Astrocyte (in vitro differentiated cells and primary cell): ENCODE results near the gene ZSCAN12.

Experiments used
- EZH2 ChIP-seq: IDR thresholded peaks from 2 replicates; pipeline ENCODE4 v1.6.1; 2012; ENCODE audit warnings: mild to moderate bottlenecking, low read length, inconsistent platforms; ENCODE audit not compliant: insufficient read depth
- TF ChIP-seq, protein P1 (sequence below): IDR thresholded peaks from 2 replicates; pipeline ENCODE4 v1.5.1; 2011; ENCODE audit warnings: low read depth, mild to moderate bottlenecking, inconsistent platforms, low read length, moderate library complexity; ENCODE audit not compliant: insufficient read depth

DNA sequence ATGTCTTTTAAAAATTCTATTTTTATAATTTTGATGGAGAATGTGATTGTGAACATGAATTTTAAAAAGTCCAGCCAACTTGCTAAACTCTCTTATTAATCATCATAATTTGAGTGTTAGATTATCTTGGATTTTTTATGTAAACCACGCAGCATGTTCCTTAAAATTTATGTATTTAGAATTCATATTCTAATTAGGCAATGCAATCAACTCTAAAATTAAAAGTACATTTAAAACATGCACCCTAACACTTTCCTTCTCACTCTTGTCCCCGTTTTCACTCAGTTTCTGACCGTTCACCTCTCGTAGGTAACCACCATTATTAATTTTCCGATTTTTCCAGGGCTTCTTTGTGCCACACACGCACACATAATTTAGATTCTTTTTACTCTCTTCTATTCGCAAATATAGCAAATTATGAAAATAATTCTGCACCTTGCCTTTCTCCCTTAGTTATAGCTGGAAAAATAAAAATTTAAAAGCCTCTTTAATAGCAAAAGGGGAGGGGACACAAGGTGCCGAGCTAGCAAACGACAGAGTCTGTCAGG is 50.1 kb downstream of the ZSCAN12 start:
- TF ChIP-seq, protein P1, sequence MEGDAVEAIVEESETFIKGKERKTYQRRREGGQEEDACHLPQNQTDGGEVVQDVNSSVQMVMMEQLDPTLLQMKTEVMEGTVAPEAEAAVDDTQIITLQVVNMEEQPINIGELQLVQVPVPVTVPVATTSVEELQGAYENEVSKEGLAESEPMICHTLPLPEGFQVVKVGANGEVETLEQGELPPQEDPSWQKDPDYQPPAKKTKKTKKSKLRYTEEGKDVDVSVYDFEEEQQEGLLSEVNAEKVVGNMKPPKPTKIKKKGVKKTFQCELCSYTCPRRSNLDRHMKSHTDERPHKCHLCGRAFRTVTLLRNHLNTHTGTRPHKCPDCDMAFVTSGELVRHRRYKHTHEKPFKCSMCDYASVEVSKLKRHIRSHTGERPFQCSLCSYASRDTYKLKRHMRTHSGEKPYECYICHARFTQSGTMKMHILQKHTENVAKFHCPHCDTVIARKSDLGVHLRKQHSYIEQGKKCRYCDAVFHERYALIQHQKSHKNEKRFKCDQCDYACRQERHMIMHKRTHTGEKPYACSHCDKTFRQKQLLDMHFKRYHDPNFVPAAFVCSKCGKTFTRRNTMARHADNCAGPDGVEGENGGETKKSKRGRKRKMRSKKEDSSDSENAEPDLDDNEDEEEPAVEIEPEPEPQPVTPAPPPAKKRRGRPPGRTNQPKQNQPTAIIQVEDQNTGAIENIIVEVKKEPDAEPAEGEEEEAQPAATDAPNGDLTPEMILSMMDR, result no peak
- no peak for TF ChIP-seq EZH2
